Coronary artery (tissue), 2 donors: ENCODE data around the gene PLOD1.
"Not testable (repeated sequence)": the region's sequence is repeated elsewhere in the genome, so short reads cannot be mapped to it uniquely, and the experiment has no call there.

Experiments
- DNase-seq: peaks from one replicate; pipeline ENCODE4 v3.0.0-alpha.2; 2017; ENCODE audit warnings: low spot score
- H3K27ac ChIP-seq, 2 donors: fragments of 200-600 bp; sonication (generic); one replicate each; pipeline ENCODE4 v1.5.1; 2016 to 2019
- H3K4me3 ChIP-seq: fragments of 200-600 bp; sonication (generic); 2 replicates; pipeline ENCODE4 v1.5.1; 2016; ENCODE audit warnings: mild to moderate bottlenecking, moderate library complexity
- TF ChIP-seq, protein P1 (sequence below): fragments of 200-600 bp; sonication (generic); IDR thresholded peaks from one replicate; pipeline ENCODE4 v1.5.1; 2019; ENCODE audit warnings: antibody characterized with exemption

Gene PLOD1

DNA sequence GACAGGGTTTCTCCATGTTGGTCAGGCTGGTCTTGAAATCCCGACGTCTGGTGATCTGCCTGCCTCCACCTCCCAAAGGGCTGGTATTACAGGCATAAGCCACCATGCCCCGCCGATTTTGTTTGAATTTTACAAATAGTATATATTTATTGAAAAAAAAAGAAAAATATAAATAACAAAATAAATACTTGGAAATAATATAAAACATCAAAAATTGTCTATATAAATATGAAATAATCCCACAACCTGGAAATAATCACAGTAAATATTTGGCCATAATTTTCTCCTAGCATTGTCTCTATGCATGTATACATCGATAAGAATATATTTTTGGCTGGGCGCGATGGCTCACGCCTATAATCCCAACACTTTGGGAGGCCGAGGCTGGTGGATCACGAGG lies 2.7 kb upstream of the PLOD1 start:
- Histone ChIP-seq H3K27ac (no peak overlapping the region), H3K4me3 (no peak overlapping the region)
- TF ChIP-seq, protein P1, sequence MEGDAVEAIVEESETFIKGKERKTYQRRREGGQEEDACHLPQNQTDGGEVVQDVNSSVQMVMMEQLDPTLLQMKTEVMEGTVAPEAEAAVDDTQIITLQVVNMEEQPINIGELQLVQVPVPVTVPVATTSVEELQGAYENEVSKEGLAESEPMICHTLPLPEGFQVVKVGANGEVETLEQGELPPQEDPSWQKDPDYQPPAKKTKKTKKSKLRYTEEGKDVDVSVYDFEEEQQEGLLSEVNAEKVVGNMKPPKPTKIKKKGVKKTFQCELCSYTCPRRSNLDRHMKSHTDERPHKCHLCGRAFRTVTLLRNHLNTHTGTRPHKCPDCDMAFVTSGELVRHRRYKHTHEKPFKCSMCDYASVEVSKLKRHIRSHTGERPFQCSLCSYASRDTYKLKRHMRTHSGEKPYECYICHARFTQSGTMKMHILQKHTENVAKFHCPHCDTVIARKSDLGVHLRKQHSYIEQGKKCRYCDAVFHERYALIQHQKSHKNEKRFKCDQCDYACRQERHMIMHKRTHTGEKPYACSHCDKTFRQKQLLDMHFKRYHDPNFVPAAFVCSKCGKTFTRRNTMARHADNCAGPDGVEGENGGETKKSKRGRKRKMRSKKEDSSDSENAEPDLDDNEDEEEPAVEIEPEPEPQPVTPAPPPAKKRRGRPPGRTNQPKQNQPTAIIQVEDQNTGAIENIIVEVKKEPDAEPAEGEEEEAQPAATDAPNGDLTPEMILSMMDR: no peak
- no peak for DNase-seq

GRCh38 chr1:11935057-11935412 lies 518 bp downstream of the PLOD1 start:
- peak overlapping the region; percentile 78 for H3K4me3 ChIP-seq
- TF ChIP-seq, protein P1: no peak
- no peak for DNase-seq
- H3K27ac ChIP-seq: peak overlapping the region; percentile 82 to 84

- H3K27ac ChIP-seq: not testable (repeated sequence)
- H3K4me3 ChIP-seq: peak overlapping the region; percentile 25
Observed at GRCh38 chr1:11935733-11936132, 1.2 kb downstream of the PLOD1 start.

DNA sequence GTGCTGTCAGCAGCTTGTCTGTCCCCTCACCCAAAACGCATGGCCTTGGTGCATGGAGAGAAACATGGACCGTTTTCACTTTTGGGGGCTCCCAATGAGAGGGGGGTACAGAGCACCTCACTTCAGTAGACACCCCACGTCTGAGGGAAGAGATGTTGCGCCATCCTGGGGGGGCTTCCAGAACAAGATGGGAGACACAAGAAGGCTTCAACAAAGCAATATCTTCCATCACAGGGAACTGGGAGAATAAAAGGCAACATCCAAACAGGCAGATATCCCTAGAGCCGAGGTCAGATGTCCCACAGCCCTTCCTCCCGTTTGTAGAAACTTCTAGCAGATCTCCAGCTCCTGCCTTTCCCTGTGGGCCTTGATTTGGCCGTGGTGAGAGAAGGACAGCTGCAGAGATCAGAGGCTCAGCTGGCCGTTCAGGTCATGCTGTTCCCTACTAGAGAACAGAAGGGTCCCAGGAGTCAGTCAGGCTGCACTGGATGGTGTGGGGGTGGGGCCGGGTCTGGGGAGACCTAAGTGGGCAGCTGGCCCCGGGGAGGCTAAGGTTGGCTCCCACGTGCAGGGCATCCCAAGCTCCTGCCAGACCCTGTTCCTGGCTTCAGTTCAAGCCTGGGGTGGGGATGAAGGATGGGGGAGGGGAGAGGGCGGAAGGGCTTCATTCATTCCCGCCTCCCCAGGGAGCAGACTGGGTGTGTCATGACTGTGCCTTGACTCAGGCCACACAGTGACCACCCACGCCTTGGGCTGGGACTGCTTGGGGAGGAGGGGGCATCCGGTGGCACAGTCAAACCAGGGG lies 4.4 kb downstream of the PLOD1 start:
- H3K27ac ChIP-seq: peak overlapping the region in 1 of 2 donors; percentile 54
- DNase-seq: no peak
- TF ChIP-seq, protein P1: no peak
- H3K4me3 ChIP-seq: no peak overlapping the region

More at GRCh38 chr1:11935733-11936132, 1.2 kb downstream of the PLOD1 start:
- DNase-seq: not testable (repeated sequence)

- H3K4me3 ChIP-seq, H3K27ac ChIP-seq, DNase-seq: not testable (repeated sequence)
Observed at GRCh38 chr1:11939794-11940193, 5.3 kb downstream of the PLOD1 start.

GRCh38 chr1:11940260-11940921 lies 5.9 kb downstream of the PLOD1 start:
- DNase-seq: no peak
- Histone ChIP-seq H3K4me3 (no peak overlapping the region), H3K27ac (no peak overlapping the region)
- TF ChIP-seq, protein P1: no peak

- TF ChIP-seq, protein P1: no peak
Observed at GRCh38 chr1:11942280-11942679, 7.8 kb downstream of the PLOD1 start.

GRCh38 chr1:11943619-11944018 lies 9.1 kb downstream of the PLOD1 start:
- no peak for DNase-seq
- TF ChIP-seq, protein P1: no peak
- no peak overlapping the region for H3K27ac ChIP-seq

More at GRCh38 chr1:11942280-11942679, 7.8 kb downstream of the PLOD1 start:
- DNase-seq: no peak
- H3K27ac ChIP-seq: no peak overlapping the region
- no peak overlapping the region for H3K4me3 ChIP-seq

More at GRCh38 chr1:11943619-11944018, 9.1 kb downstream of the PLOD1 start:
- H3K4me3 ChIP-seq: no peak overlapping the region
